K562 (cell line): ENCODE measurements around the gene SULT1A1.
"Not testable (repeated sequence)": the region's sequence is repeated elsewhere in the genome, so short reads cannot be mapped to it uniquely, and the experiment has no call there.

ENCODE experiments used
- ARHGAP35 ChIP-seq: fragments of 450-650 bp; IDR thresholded peaks from 2 replicates; pipeline ENCODE4 v1.6.1; 2018; ENCODE audit not compliant: partially characterized antibody
- CTCF ChIP-seq, 3 experiments: IDR thresholded peaks in 2 of 3; conservative IDR thresholded peaks in 1 of 3; 2 replicates each; pipeline ENCODE4 v1.5.1; 2011 to 2012; ENCODE audit warnings: low read length in 3 of 3, mild to moderate bottlenecking in 3 of 3, control low read depth in 2 of 3, improper control_type of control experiment in 1 of 3, inconsistent platforms in 1 of 3, low read depth in 1 of 3, mixed read lengths in 1 of 3, moderate library complexity in 1 of 3; ENCODE audit not compliant: insufficient read depth in 2 of 3
- E2F6 ChIP-seq, 2 experiments: IDR thresholded peaks; 2 replicates each; pipeline ENCODE4 v1.6.1; 2011; ENCODE audit warnings: borderline replicate concordance in 1 of 2, control low read depth in 1 of 2, low read depth in 1 of 2, low read length in 1 of 2, mild to moderate bottlenecking in 1 of 2, mixed read lengths in 1 of 2, moderate library complexity in 1 of 2; ENCODE audit not compliant: insufficient read depth in 1 of 2, insufficient read length in 1 of 2, poor library complexity in 1 of 2, severe bottlenecking in 1 of 2; ENCODE audit errors: extremely low read depth in 1 of 2
- FOS ChIP-seq: IDR thresholded peaks from 3 replicates; pipeline ENCODE4 v1.6.1; 2011; ENCODE audit not compliant: insufficient read length; ENCODE audit errors: extremely low read depth
- RCOR1 ChIP-seq, 2 experiments: IDR thresholded peaks; 2 replicates each; pipeline ENCODE4 v1.6.1; 2012; ENCODE audit warnings: low read depth in 2 of 2, low read length in 2 of 2, borderline replicate concordance in 1 of 2, improper control_type of control experiment in 1 of 2
- REST ChIP-seq, 2 experiments: fragments of 450-650 bp; formaldehyde crosslinking in 1 of 2; IDR thresholded peaks; 2 replicates each; pipeline versions ENCODE4 v1.4.0 to v1.6.1; 2014 to 2020; ENCODE audit warnings: mild to moderate bottlenecking in 2 of 2, borderline replicate concordance in 1 of 2, low read depth in 1 of 2
- STAG1 ChIP-seq: sonication (generic); formaldehyde crosslinking; IDR thresholded peaks from 2 replicates; pipeline ENCODE4 v1.5.0; 2020; ENCODE audit warnings: missing genetic modification reagents, borderline replicate concordance

- TF ChIP-seq STAG1 (CRISPR knock-in tag); FOS; RCOR1 (IDR thresholded peaks at IDR 0.05; ENCODE audit: borderline replicate concordance in 1 of 2, low read depth in 2 of 2, low read length in 2 of 2); E2F6 (IDR thresholded peaks at IDR 0.05; ENCODE audit: borderline replicate concordance in 1 of 2, extremely low read depth in 1 of 2, insufficient read depth in 1 of 2, insufficient read length in 1 of 2, low read depth in 1 of 2, low read length in 1 of 2, poor library complexity in 1 of 2, severe bottlenecking in 1 of 2); REST (IDR thresholded peaks at IDR 0.05; ENCODE audit: borderline replicate concordance); REST (CRISPR knock-in tag; IDR thresholded peaks at IDR 0.05; ENCODE audit: low read depth); ARHGAP35; CTCF (IDR thresholded peaks at IDR 0.05 in 2 of 3, conservative IDR thresholded peaks at IDR 0.05 in 1 of 3; ENCODE audit: insufficient read depth in 2 of 3, low read depth in 1 of 3, low read length in 3 of 3): not testable (repeated sequence)
Measured at GRCh38 chr16:28612359-28613280, 2.8 kb upstream of the SULT1A1 start.
